Parathyroid adenoma (tissue), 2 donors: ENCODE results near the gene ILF3.

Source experiments
- H2AFZ ChIP-seq: fragments of 300-600 bp; sonication (generic); one replicate; pipeline ENCODE4 v1.7.0; 2017; ENCODE audit warnings: antibody characterized with exemption, mild to moderate bottlenecking
- H3K27ac ChIP-seq: fragments of 300-600 bp; sonication (generic); one replicate; pipeline ENCODE4 v1.7.0; 2017
- H3K27me3 ChIP-seq: fragments of 300-600 bp; sonication (generic); one replicate; pipeline ENCODE4 v1.7.0; 2017; ENCODE audit warnings: low read length; ENCODE audit not compliant: control insufficient read depth, insufficient read depth
- H3K36me3 ChIP-seq: fragments of 300-600 bp; sonication (generic); one replicate; pipeline ENCODE4 v1.7.0; 2017; ENCODE audit warnings: low read length; ENCODE audit not compliant: control insufficient read depth, insufficient read depth
- H3K4me1 ChIP-seq: fragments of 300-600 bp; sonication (generic); one replicate; pipeline ENCODE4 v1.7.0; 2017; ENCODE audit warnings: control low read depth
- H3K4me2 ChIP-seq: fragments of 300-600 bp; sonication (generic); one replicate; pipeline ENCODE4 v1.7.0; 2017; ENCODE audit warnings: low read length
- H3K4me3 ChIP-seq: fragments of 300-600 bp; sonication (generic); one replicate; pipeline ENCODE4 v1.7.0; 2017; ENCODE audit warnings: low read depth, low read length
- H3K79me2 ChIP-seq: fragments of 300-600 bp; sonication (generic); one replicate; pipeline ENCODE4 v1.7.0; 2017; ENCODE audit warnings: control low read depth
- H3K9ac ChIP-seq: fragments of 300-600 bp; sonication (generic); one replicate; pipeline ENCODE4 v1.7.0; 2017; ENCODE audit warnings: mild to moderate bottlenecking
- H3K9me3 ChIP-seq: fragments of 300-600 bp; sonication (generic); one replicate; pipeline ENCODE4 v1.7.0; 2017; ENCODE audit warnings: low read length; ENCODE audit not compliant: control insufficient read depth
- TF ChIP-seq, protein P1 (sequence below): fragments of 300-600 bp; sonication (generic); IDR thresholded peaks from one replicate; pipeline ENCODE4 v1.7.0; 2017; ENCODE audit warnings: antibody characterized with exemption, mild to moderate bottlenecking
- donor health status: primary hyperparathyroidism.

Gene ILF3

DNA sequence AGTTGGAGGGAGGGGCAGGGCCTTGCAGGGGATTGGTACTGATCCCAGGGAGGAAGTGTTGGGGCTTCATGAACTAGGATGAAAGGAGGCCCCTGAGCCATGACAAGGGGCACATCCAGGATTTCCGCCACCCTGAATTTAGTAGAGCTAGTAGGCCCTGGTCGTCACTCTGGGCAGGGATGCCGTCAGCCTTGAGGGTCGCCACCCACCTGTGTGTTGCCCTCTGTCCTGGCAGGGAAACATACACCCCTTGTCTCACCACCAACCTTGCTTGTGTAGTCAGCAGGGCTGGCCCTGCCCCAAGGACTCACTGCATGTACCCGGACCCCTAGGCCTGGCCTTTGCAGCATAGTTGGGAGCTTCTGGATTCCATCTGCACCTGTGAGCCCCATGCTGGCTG lies 37.7 kb downstream of the ILF3 start:
- peaks cover 6% of the 10 kb centered on the region for H3K4me1 ChIP-seq
- no peak overlapping the region for H2AFZ ChIP-seq
- TF ChIP-seq, protein P1, sequence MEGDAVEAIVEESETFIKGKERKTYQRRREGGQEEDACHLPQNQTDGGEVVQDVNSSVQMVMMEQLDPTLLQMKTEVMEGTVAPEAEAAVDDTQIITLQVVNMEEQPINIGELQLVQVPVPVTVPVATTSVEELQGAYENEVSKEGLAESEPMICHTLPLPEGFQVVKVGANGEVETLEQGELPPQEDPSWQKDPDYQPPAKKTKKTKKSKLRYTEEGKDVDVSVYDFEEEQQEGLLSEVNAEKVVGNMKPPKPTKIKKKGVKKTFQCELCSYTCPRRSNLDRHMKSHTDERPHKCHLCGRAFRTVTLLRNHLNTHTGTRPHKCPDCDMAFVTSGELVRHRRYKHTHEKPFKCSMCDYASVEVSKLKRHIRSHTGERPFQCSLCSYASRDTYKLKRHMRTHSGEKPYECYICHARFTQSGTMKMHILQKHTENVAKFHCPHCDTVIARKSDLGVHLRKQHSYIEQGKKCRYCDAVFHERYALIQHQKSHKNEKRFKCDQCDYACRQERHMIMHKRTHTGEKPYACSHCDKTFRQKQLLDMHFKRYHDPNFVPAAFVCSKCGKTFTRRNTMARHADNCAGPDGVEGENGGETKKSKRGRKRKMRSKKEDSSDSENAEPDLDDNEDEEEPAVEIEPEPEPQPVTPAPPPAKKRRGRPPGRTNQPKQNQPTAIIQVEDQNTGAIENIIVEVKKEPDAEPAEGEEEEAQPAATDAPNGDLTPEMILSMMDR: no peak
- no peak overlapping the region for H3K4me3 ChIP-seq
- no peaks in the 10 kb centered on the region for H3K79me2 ChIP-seq
- H3K27ac ChIP-seq: no peak overlapping the region
- H3K27me3 ChIP-seq: no peaks in the 10 kb centered on the region
- no peaks in the 10 kb centered on the region for H3K9me3 ChIP-seq
- H3K4me2 ChIP-seq: no peak overlapping the region
- no peak overlapping the region for H3K9ac ChIP-seq
- H3K36me3 ChIP-seq: no peaks in the 10 kb centered on the region

DNA sequence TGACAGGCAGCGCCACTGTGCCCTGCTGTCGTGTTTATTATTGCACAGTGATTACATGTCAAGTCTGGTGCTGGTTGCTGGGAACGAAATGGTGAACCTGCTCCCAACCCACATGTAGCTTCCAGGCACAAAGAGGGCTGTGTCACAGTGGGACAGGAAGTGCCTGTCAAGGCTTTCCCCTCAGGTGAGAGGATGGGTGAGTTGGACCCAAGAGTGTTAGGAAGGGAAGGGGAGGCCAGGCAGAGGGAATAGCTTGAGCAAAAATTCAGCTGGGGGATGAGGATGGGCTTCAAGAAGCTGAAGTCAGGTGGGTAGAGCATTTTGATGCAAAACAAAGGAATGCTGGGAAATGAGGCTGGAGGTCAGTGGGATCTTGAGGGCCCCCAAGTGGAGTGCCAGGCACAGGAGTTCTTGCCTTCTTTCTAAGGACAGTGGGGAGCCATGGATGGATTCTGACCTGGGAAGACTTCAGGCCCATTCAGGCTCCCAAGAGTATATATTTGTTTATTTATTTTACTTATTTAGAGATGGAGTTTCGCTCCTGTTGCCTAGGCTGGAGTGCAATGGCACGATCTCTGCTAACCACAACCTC lies 38.6 kb downstream of the ILF3 start:
- H3K27ac ChIP-seq: no peak overlapping the region
- no peak overlapping the region for H3K4me3 ChIP-seq
- no peak overlapping the region for H2AFZ ChIP-seq
- no peaks in the 10 kb centered on the region for H3K9me3 ChIP-seq
- TF ChIP-seq, protein P1: no peak
- H3K4me1 ChIP-seq: peaks cover 6% of the 10 kb centered on the region
- no peak overlapping the region for H3K9ac ChIP-seq
- H3K36me3 ChIP-seq: no peaks in the 10 kb centered on the region
- no peaks in the 10 kb centered on the region for H3K79me2 ChIP-seq
- H3K27me3 ChIP-seq: no peaks in the 10 kb centered on the region
- H3K4me2 ChIP-seq: no peak overlapping the region

GRCh38 chr19:10694706-10695307 lies 40.7 kb downstream of the ILF3 start:
- Histone ChIP-seq H3K27ac (no peak overlapping the region), H3K9ac (no peak overlapping the region), H3K36me3 (no peaks in the 10 kb centered on the region), H3K79me2 (no peaks in the 10 kb centered on the region), H3K4me3 (no peak overlapping the region), H3K27me3 (no peaks in the 10 kb centered on the region), H3K4me2 (peak overlapping the region; percentile 58), H3K9me3 (no peaks in the 10 kb centered on the region), H3K4me1 (peaks cover 4% of the 10 kb centered on the region), H2AFZ (no peak overlapping the region)
- TF ChIP-seq, protein P1: no peak

DNA sequence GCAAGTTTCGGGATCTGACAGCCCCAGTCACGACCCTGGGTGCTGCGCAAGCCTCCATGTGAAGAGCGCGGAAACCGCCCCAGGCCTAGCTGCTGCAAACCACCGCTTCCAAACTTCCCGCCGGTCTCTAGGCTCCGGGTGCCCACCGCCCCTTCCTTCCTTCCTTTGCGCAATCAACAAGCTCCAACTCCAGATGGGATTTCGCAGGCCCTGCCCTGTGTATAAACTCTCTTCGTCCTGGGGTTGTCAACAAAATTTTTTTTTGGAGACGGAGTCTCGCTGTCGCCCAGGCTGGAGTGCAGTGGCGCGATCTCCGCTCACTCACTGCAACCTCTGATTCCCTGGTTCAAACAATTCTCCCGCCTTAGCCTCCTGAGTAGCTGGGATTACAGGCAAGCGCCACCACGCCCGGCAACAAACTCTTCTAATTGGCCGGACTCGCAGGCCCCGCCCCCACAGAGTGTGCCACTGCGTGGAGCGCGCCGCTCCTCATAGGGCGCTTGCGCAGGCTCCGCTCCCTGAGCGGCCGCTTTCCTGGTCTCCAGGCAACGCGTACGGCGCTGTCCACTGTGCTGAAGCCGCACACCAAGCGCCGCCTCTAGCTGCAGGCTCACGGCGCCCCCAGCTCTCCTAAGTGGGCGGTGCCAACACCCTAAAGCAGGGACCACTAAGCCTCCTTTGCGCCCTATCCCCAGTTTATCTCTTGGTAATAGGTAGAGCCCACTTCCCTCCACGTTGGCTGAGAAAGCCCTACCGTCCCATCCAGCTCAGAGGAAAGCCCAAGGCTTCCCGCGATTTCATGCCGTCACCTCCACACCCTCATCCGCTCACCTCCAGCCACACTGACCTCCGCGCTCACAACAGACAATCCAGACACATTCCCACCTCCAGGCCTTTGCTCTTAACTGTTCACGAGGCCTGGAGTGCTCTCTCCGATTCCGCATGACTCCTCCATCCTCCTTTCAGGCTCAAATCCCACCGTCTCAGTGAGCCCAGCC lies 41.6 kb downstream of the ILF3 start:
- no peaks in the 10 kb centered on the region for H3K27me3 ChIP-seq
- no peak overlapping the region for H3K27ac ChIP-seq
- no peaks in the 10 kb centered on the region for H3K79me2 ChIP-seq
- peak overlapping the region; percentile 71 for H2AFZ ChIP-seq
- no peaks in the 10 kb centered on the region for H3K36me3 ChIP-seq
- peak overlapping the region; percentile 58 for H3K4me2 ChIP-seq
- TF ChIP-seq, protein P1: no peak
- no peak overlapping the region for H3K4me3 ChIP-seq
- H3K9me3 ChIP-seq: no peaks in the 10 kb centered on the region
- no peak overlapping the region for H3K9ac ChIP-seq
- H3K4me1 ChIP-seq: no peaks in the 10 kb centered on the region
